Omental fat pad (tissue), 4 donors: ENCODE data around the gene MAFB. TPM values are rescaled to one million over a fixed set of nuclear protein-coding genes. Genes with fewer than 3 reads are reported as not detected.

Experiments used
- ATAC-seq: fragments of 150-250 bp; one replicate; pipeline ENCODE4 v1.9.1; 2016; ENCODE audit warnings: mild to moderate bottlenecking, moderate library complexity; ENCODE audit not compliant: low FRiP score
- DNase-seq: peaks from one replicate; pipeline ENCODE4 v3.0.0-alpha.2; 2019; ENCODE audit warnings: low spot score
- total RNA-seq, 4 donors: library from RNA; depleted of rRNA; stranded (reverse); fragments of >200 nt; gene quantifications; one replicate each; pipeline ENCODE4 v1.1.0, GENCODE V29; 2016
- TF ChIP-seq, protein P1 (sequence below), 3 donors: fragments of 450-650 bp; IDR thresholded peaks; one replicate each; pipeline ENCODE4 v1.5.1; 2016 to 2017; ENCODE audit warnings: antibody characterized with exemption in 3 of 3, mild to moderate bottlenecking in 3 of 3, moderate library complexity in 2 of 3

Gene MAFB
- total RNA-seq, 4 donors from 2014 or later: 44.3 to 173 (median 82.4) TPM

DNA sequence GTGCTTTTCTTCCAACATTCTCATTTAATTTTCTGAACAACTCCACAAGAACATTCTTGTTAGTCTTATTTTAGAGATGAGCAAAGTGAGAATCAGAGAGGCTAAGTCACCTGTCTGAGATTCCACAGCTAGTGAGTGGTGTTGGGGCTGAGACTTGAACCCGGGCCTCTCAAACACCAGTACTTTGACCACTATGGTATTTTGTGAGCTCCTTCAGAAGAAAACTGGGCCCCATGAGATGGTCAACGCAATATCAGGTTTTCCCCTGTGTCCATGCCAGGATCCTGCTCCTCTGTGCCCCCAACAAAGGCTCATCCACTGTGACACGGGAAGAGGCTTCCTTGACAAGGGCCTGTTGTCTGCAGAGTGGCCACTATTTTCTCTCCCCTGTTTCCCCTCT, 51.9 kb downstream of the MAFB start:
- DNase-seq (no peak), ATAC-seq (no peak)
- TF ChIP-seq, protein P1, sequence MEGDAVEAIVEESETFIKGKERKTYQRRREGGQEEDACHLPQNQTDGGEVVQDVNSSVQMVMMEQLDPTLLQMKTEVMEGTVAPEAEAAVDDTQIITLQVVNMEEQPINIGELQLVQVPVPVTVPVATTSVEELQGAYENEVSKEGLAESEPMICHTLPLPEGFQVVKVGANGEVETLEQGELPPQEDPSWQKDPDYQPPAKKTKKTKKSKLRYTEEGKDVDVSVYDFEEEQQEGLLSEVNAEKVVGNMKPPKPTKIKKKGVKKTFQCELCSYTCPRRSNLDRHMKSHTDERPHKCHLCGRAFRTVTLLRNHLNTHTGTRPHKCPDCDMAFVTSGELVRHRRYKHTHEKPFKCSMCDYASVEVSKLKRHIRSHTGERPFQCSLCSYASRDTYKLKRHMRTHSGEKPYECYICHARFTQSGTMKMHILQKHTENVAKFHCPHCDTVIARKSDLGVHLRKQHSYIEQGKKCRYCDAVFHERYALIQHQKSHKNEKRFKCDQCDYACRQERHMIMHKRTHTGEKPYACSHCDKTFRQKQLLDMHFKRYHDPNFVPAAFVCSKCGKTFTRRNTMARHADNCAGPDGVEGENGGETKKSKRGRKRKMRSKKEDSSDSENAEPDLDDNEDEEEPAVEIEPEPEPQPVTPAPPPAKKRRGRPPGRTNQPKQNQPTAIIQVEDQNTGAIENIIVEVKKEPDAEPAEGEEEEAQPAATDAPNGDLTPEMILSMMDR (IDR thresholded peaks at IDR 0.05): no peak

DNA sequence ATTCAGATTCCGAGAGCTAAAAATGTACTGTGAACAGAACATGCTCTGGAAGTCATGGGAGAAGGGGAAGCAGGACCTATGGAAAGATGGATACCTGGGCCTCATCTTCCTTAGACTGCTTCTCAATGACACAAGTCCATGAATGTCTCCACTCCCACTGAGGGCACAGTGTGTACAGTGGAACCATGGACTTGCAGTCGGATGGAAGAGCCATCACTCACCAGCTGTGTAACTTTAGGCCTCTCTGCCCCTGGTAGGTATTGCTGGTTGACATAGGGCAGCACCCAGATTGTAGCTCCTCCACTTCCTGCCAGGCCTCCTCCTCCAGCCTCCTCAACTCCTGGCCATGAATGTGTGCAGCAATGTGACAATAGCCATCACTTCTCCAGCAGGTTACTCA, 52.5 kb downstream of the MAFB start:
- DNase-seq (no peak), ATAC-seq (no peak)
- TF ChIP-seq, protein P1 (IDR thresholded peaks at IDR 0.05): no peak

DNA sequence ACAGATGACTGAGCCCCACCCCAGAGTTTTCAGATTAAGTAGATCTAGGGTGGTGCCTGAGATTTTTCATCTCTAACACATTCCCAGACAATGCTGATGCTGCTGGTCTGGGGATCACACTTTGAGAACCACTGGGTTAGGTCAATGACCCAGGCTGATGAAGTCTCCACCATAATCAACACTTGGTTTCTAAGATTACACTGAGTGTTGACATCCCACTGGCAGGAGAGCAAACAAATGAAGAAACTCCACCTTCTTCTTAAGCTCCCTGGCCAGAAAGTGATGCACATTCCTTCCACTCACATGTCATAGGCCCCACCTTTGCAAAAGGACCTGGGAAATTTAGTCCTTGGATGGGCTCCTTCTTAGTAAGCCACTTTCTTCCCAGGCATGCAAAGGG, 53.1 kb downstream of the MAFB start:
- ATAC-seq: no peak
- TF ChIP-seq, protein P1 (IDR thresholded peaks at IDR 0.05): no peak
- DNase-seq: no peak
